ENCODE data around the gene PMM1. TPM values are rescaled to one million over a fixed set of nuclear protein-coding genes. Genes with fewer than 3 reads are reported as not detected.

Gene PMM1
- total RNA-seq, 4 donors from 2014 or later, result 21.0 to 76.5 (median 34.6) TPM

DNA sequence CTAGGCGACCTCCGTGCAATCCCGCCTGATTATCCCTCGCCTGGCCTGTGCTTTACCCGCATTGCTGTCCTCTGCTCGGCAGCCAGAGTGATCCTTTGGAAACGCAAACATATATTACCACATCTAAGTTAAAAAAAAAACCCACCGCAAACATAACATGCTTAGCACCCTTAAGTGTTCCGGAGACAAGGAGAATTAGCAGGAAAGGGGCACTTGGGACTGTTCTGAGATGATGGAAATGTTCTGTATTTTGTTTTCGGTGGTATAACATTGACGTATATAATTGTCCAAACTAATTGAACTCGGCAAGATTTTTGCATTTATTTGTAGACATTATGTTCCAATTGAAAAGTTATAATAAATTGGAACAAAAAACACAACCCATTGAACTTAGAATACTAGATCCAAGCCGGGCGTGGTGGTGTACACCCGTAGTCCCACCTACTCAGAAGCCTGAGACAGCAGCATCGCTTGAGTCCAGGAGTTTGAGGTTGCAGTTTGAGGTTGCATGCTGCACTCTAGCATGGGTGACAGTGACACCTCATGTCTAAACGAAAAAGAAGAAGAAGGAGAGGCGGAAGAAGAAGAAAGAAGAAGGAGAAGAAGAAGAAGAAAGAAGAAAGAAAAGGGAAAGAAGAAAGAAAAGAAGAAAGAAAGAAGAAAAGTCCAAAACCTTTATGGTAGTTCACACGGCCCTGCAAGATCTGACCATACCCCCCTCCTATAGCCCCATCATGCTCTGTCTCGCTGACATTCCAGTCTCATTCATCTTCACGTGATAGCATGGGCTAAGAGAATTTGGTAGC, 44.8 kb downstream of the PMM1 start:
- intact Hi-C loops (cut with DNase I; ENCODE audit: low total_unique reads), result loop anchor here (5.0 kb wide), 1 partner anchor 52 kb away; no protein-coding TSS in a partner anchor
- no peak for DNase-seq
- TF ChIP-seq POLR2A (IDR thresholded peaks at IDR 0.05) (no peak), CTCF (IDR thresholded peaks at IDR 0.05) (no peak)
- Histone ChIP-seq H3K27ac (peak overlapping the region; percentile 57 to 90), H3K27me3 (no peaks in the 10 kb centered on the region), H3K4me1 (peaks cover 6 to 12% of the 10 kb centered on the region in 2 donors), H3K9me3 (no peaks in the 10 kb centered on the region), H3K36me3 (no peaks in the 10 kb centered on the region), H3K4me3 (peak overlapping the region; percentile 18 to 93)

DNA sequence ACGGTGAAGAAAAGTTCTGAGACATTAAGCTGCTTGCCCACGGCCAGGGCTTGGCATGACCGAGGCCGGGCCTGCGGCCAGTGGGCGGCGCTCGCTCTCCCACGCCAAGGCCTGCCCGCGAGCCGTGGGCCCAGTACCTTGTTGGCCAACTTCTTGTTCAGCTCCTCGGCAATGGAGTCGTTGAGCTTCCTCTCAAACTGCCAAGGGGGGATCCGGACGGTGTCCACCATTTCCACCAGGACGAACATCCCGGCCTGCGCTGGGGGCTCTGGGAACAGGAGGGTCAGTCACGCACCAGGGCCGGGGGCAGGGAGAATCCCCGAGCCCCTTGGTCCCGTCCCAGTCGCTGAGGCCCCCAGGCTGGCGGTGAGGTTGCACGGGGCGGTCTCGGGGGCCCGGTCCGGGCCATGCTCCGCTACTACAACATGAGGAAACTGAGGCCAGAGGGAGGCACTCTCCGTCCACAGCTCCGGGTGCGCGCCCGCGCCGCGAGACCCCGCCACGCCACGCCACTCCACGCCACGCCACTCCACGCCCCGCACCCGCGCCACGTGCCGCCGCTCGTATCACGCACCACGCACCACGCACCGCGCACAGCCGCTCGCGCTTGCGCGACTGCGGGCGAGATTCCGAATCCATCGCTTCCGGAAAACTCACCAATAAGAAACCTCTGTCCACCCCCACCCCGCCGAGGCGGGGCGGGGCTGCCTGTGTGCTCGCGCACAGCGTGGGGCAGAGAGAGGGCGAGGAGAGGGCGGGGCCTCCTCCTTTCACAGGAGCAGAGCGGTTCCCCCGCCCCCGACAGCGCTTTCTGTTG, 45.6 kb downstream of the PMM1 start, which contains the start of gene POLR3H:
Gene POLR3H (minus strand): TSS at position 617 of the 817 bp plus-strand sequence. CDS start 369 bp downstream, at position 248.
- TF ChIP-seq POLR2A (IDR thresholded peaks at IDR 0.05) (peak; percentile 56 to 58), CTCF (IDR thresholded peaks at IDR 0.05) (peak; percentile 64 to 76 (median 72))
- H3K27ac ChIP-seq, result peak within 1 kb of the TSS; percentile 57 to 90

GRCh38 chr22:41542224-41542623, 47.4 kb downstream of the PMM1 start:
- Histone ChIP-seq H3K27ac (no peak overlapping the region), H3K4me3 (no peak overlapping the region), H3K9me3 (no peaks in the 10 kb centered on the region), H3K4me1 (peaks cover 6 to 12% of the 10 kb centered on the region in 2 donors), H3K36me3 (no peaks in the 10 kb centered on the region), H3K27me3 (no peaks in the 10 kb centered on the region)
- intact Hi-C loops (cut with DNase I; ENCODE audit: low total_unique reads), result loop anchor here (5.0 kb wide), 1 partner anchor 55 kb away; no protein-coding TSS in a partner anchor
- DNase-seq, result no peak
- TF ChIP-seq CTCF (IDR thresholded peaks at IDR 0.05) (no peak), POLR2A (IDR thresholded peaks at IDR 0.05) (no peak)

More for the DNA sequence above, 45.6 kb downstream of the PMM1 start, which contains the start of gene POLR3H:
- no peaks in the 10 kb centered on the region for H3K9me3 ChIP-seq
- H3K27me3 ChIP-seq, result no peaks in the 10 kb centered on the region
- intact Hi-C loops (cut with DNase I; ENCODE audit: low total_unique reads), result loop anchor here (5.0 kb wide), 1 partner anchor 53 kb away; no protein-coding TSS in a partner anchor
- H3K4me3 ChIP-seq, result peak within 1 kb of the TSS; percentile 48 to 93
- H3K4me1 ChIP-seq, result peaks cover 6 to 12% of the 10 kb centered on the region in 2 donors
- H3K36me3 ChIP-seq, result no peaks in the 10 kb centered on the region
- peak; percentile 99 for DNase-seq

DNA sequence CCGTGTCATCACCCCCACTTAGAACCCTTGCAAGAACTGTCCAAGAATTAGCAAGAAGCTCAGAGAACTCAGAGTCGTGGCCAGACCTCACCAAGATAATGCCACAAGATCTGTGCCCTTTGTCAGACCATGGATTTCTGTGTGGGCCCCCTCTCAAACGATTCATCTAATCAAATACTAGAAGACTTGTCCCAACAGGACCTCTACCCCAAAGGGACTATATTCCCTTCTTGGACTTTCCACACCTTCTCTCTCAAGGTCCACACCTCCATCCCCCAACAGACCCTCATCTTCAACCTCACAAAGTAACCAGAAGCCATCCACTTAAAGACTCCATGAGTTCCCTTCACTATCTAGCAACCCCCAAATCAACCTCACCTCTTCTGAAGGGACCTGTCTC, 48.2 kb downstream of the PMM1 start:
- no peaks in the 10 kb centered on the region for H3K36me3 ChIP-seq
- DNase-seq, result no peak
- intact Hi-C loops (cut with DNase I; ENCODE audit: low total_unique reads), result loop anchor here (5.0 kb wide), 1 partner anchor 56 kb away; no protein-coding TSS in a partner anchor
- no peak overlapping the region for H3K4me3 ChIP-seq
- no peaks in the 10 kb centered on the region for H3K9me3 ChIP-seq
- TF ChIP-seq POLR2A (IDR thresholded peaks at IDR 0.05) (no peak), CTCF (IDR thresholded peaks at IDR 0.05) (no peak)
- no peak overlapping the region for H3K27ac ChIP-seq
- no peaks in the 10 kb centered on the region for H3K27me3 ChIP-seq
- H3K4me1 ChIP-seq, result peaks cover 6 to 12% of the 10 kb centered on the region in 2 donors

Data from uterus (tissue), 4 donors.